Stomach (tissue), 19 donors: ENCODE data around the gene TFEB. TPM values are rescaled to one million over a fixed set of nuclear protein-coding genes. Genes with fewer than 3 reads are reported as not detected.

Experiments
- DNase-seq, 2 donors: peaks; one replicate each; pipeline versions ENCODE4 v3.0.0 to v3.0.0-alpha.2; 2013 to 2019
- H3K27ac ChIP-seq, 5 donors: fragments of 200-600 bp in 4 of 5; sonication (generic) in 4 of 5; one replicate each; pipeline ENCODE4 v1.5.1; 2013 to 2019; ENCODE audit warnings: mild to moderate bottlenecking in 1 of 5, moderate library complexity in 1 of 5
- H3K27me3 ChIP-seq, 3 donors: fragments of 200-600 bp; sonication (generic); one replicate each; pipeline ENCODE4 v1.5.1; 2017 to 2019; ENCODE audit warnings: mixed run types in 1 of 3
- H3K36me3 ChIP-seq, 4 donors: fragments of 200-600 bp; sonication (generic); 1 replicate in 3 of 4; 2 replicates in 1 of 4; pipeline ENCODE4 v1.5.1; 2016 to 2019
- H3K4me1 ChIP-seq, 4 donors: fragments of 200-600 bp; sonication (generic); one replicate each; pipeline ENCODE4 v1.5.1; 2016 to 2019
- H3K4me3 ChIP-seq, 4 donors: fragments of 200-600 bp; sonication (generic) in 3 of 4; one replicate each; pipeline ENCODE4 v1.5.1; 2016 to 2019; ENCODE audit warnings: mild to moderate bottlenecking in 1 of 4
- H3K9me3 ChIP-seq, 4 donors: fragments of 200-600 bp; sonication (generic); one replicate each; pipeline ENCODE4 v1.5.1; 2016 to 2019
- EP300 ChIP-seq: sonication (generic); formaldehyde crosslinking; IDR thresholded peaks from one replicate; pipeline ENCODE4 v1.6.1; 2017; ENCODE audit warnings: antibody characterized with exemption
- POLR2A ChIP-seq, 4 donors: fragments of 450-650 bp; IDR thresholded peaks; one replicate each; pipeline ENCODE4 v1.6.1; 2016; ENCODE audit warnings: antibody characterized with exemption in 4 of 4, control low read depth in 2 of 4, mild to moderate bottlenecking in 1 of 4, moderate library complexity in 1 of 4
- POLR2AphosphoS5 ChIP-seq, 3 donors: sonication (generic); formaldehyde crosslinking; IDR thresholded peaks; one replicate each; pipeline ENCODE4 v1.6.1; 2016; ENCODE audit warnings: antibody characterized with exemption in 3 of 3
- WGBS, 5 donors: extraction: QIAGEN DNeasy Blood & Tissue Kit in 3 of 5; methylation state at CpG; one replicate each; pipeline versions ENCODE4 v1.1.5 to v1.1.7; 2013 to 2018; 5-methylcytosine and 5-hydroxymethylcytosine counted together
- intact Hi-C: fragments of 100-400 bp; cut with DNase I; formaldehyde crosslinking; loops from one replicate; pipeline ENCODE4 v1.15.1; 2023; ENCODE audit warnings: low total_unique reads
- long read RNA-seq, 10 donors: transcript quantifications; one replicate each; lab custom pipeline, GENCODE V29; 2026
- polyA plus RNA-seq, 3 donors: library from polyadenylated mRNA; stranded (reverse); fragments of 200-250 nt; gene quantifications; one replicate each; pipeline ENCODE4 v1.2.3, GENCODE V29; 2013
- total RNA-seq, 5 donors: library from RNA; depleted of rRNA; stranded (reverse); fragments of >200 nt; gene quantifications; one replicate each; pipeline versions ENCODE4 v1.1.0 to v1.2.3, GENCODE V29; 2014 to 2016
- TF ChIP-seq, protein P1 (sequence below), 7 experiments: fragments of 450-650 bp in 4 of 7; fragments of 200-600 bp in 3 of 7; sonication (generic) in 3 of 7; IDR thresholded peaks; one replicate each; pipeline ENCODE4 v1.5.1; 2016 to 2019; ENCODE audit warnings: antibody characterized with exemption in 7 of 7, control low read depth in 2 of 7, mild to moderate bottlenecking in 1 of 7
- donor health status: healthy with polysubstance abuse.
- donor health status: Bipolar disorder and iron deficiency.
- donor health status: healthy.

TFEB gene
- total RNA-seq (100 to 1,000 TPM in 1 of 5 donors, 10 to 100 TPM in 2, 1 to 10 TPM in 2; 6.4 to 130 (median 12.9) TPM), polyA plus RNA-seq (10 to 100 TPM; 12.1 to 19.5 (median 14.0) TPM)
- long read RNA-seq, donor 1, partial matches to known transcripts = 0 of 2 reads
- long read RNA-seq, donor 1, other reads (novel, unspliced or antisense) = 0 of 2 reads
- long read RNA-seq, donor 2, transcript TFEB-204 (9 exons, 2,331 nt) = major isoform, 5 of 5 reads
- long read RNA-seq, donor 2, partial matches to known transcripts = 0 of 5 reads
- long read RNA-seq, donor 2, other reads (novel, unspliced or antisense) = 0 of 5 reads
- long read RNA-seq, donor 3 = 0 reads
- long read RNA-seq, donor 4 = 0 reads
- long read RNA-seq, donor 5, transcript TFEB-204 (9 exons, 2,331 nt) = major isoform, 5 of 5 reads
- long read RNA-seq, donor 5, partial matches to known transcripts = 0 of 5 reads
- long read RNA-seq, donor 5, other reads (novel, unspliced or antisense) = 0 of 5 reads
- long read RNA-seq, donor 6, transcript TFEB-204 (9 exons, 2,331 nt) = major isoform, 7 of 8 reads
- long read RNA-seq, donor 6, partial matches to known transcripts = 0 of 8 reads
- long read RNA-seq, donor 6, other reads (novel, unspliced or antisense) = 0 of 8 reads
- long read RNA-seq, donor 7, partial matches to known transcripts = 0 of 3 reads
- long read RNA-seq, donor 7, other reads (novel, unspliced or antisense) = 0 of 3 reads
- long read RNA-seq, donor 8, partial matches to known transcripts = 0 of 2 reads
- long read RNA-seq, donor 8, other reads (novel, unspliced or antisense) = 0 of 2 reads
- long read RNA-seq, donor 9, partial matches to known transcripts = 0 of 4 reads
- long read RNA-seq, donor 9, other reads (novel, unspliced or antisense) = 0 of 4 reads
- long read RNA-seq, donor 10, partial matches to known transcripts = 0 of 1 reads
- long read RNA-seq, donor 10, other reads (novel, unspliced or antisense) = 0 of 1 reads

DNA sequence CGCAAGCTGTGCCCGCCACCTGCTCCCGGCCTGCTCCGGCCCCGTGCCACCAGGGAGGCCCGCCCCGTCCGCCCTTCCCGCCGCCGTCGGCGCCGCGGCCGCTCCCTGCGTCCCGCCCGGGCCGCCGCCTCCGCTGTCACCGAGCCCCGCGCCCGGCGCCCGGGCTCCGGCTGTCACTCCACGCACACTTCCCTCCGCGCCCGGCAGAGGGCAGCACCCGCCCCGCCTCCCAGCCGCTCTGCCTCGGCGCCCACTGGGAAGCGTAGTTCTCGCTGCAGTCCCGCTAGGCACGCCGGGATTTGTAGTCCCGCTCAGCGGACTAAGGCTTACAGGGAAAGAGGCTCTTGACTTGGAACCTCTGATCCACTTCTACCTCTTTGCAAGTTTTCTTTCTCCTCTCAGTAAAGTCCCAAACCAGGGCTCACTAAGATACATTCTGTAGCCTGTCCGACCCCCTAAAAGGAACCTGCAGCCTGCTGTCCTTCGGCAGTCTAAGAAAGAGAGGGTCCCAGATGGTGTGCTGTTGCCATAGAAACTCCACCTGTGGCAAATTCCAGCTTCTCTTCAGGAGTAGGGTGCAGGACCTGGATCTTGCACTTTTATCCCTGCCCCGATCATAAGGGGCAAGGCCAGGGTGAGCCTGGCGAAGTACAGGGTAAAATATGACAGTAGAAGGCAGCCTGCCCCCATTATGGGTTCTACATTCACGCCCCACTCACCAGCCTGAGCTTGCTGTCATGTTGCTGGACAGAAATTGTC is at the start of gene TFEB:
TSS of gene TFEB (minus strand) at position 182 of the 759 bp plus-strand sequence. CDS start 44,395 bp downstream, outside the sequence.
- Histone ChIP-seq H3K36me3 (peaks cover 0 to 12% (median 0%) of the 10 kb centered on the region in 4 donors), H3K27ac (peak within 1 kb of the TSS; percentile 89 to 98 (median 94))
- intact Hi-C loops = no loop called here

DNA sequence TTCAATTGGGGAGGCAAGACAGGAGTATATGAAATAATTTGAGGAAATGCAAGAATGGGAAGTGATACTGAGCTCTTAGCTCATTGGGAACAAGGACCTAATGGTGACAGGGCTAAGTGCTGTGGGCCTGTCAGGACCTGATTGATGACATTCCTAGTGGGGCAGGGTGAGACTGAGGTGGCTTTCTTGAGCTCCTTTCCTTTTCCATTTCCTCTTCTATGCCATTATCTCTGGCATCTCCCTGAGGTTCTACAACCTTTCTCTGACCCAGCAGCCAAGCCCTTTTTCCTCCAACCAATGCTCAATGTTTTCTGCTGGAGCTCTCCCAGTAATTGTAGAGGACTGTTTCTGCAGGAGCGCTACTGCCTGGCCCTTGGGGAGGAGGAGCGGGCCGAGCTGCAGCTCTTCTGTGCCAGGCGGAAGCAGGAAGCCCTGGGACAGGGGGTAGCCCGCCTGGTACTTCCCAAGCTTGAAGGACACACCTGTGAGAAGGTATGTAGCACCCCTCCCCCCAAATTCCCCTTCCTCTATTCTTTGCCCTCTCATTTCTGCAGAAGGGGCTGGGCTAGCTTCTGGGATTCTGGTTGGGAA is 49.3 kb upstream of the TFEB start:
- intact Hi-C loops = loop anchor here (10.0 kb wide), 1 partner anchor 260 kb away; no protein-coding TSS in a partner anchor
- TF ChIP-seq, protein P1, sequence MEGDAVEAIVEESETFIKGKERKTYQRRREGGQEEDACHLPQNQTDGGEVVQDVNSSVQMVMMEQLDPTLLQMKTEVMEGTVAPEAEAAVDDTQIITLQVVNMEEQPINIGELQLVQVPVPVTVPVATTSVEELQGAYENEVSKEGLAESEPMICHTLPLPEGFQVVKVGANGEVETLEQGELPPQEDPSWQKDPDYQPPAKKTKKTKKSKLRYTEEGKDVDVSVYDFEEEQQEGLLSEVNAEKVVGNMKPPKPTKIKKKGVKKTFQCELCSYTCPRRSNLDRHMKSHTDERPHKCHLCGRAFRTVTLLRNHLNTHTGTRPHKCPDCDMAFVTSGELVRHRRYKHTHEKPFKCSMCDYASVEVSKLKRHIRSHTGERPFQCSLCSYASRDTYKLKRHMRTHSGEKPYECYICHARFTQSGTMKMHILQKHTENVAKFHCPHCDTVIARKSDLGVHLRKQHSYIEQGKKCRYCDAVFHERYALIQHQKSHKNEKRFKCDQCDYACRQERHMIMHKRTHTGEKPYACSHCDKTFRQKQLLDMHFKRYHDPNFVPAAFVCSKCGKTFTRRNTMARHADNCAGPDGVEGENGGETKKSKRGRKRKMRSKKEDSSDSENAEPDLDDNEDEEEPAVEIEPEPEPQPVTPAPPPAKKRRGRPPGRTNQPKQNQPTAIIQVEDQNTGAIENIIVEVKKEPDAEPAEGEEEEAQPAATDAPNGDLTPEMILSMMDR (IDR thresholded peaks at IDR 0.05) = no peak
- TF ChIP-seq POLR2AphosphoS5 (IDR thresholded peaks at IDR 0.05) = peak in 1 of 3 donors; percentile 51
- DNase-seq = peak; percentile 69 to 84
- Histone ChIP-seq H3K27me3 (no peaks in the 10 kb centered on the region), H3K4me1 (peaks cover 48 to 78% (median 70%) of the 10 kb centered on the region in 4 donors), H3K9me3 (no peaks in the 10 kb centered on the region), H3K4me3 (peak overlapping the region in 2 of 4 donors; percentile 91 to 98), H3K36me3 (peaks cover 8 to 11% (median 10%) of the 10 kb centered on the region in 4 donors), H3K27ac (peak overlapping the region; percentile 68 to 96 (median 95))
- WGBS, 5 donors = 9 to 76% (median 46%) methylated on average over 5 of the region's 5 CpGs

More for the DNA sequence above, at the start of gene TFEB:
- H3K9me3 ChIP-seq = no peaks in the 10 kb centered on the region
- TF ChIP-seq EP300 = no peak
- TF ChIP-seq, protein P1 (IDR thresholded peaks at IDR 0.05) = peak in 5 of 7 experiments; percentile 69 to 99 (median 85)
- TF ChIP-seq POLR2AphosphoS5 (IDR thresholded peaks at IDR 0.05) = peak; percentile 78 to 97 (median 86)
- TF ChIP-seq POLR2A (IDR thresholded peaks at IDR 0.05) = peak in 2 of 4 donors; percentile 47 to 62
- peaks cover 28 to 50% (median 44%) of the 10 kb centered on the region in 4 donors for H3K4me1 ChIP-seq
- H3K27me3 ChIP-seq = no peaks in the 10 kb centered on the region
- 3 to 10% (median 4%) methylated on average over 21 to 50 of the region's 50 CpGs for WGBS, 5 donors
- peak; percentile 97 to 98 for DNase-seq
- peak within 1 kb of the TSS; percentile 55 to 88 (median 82) for H3K4me3 ChIP-seq

DNA sequence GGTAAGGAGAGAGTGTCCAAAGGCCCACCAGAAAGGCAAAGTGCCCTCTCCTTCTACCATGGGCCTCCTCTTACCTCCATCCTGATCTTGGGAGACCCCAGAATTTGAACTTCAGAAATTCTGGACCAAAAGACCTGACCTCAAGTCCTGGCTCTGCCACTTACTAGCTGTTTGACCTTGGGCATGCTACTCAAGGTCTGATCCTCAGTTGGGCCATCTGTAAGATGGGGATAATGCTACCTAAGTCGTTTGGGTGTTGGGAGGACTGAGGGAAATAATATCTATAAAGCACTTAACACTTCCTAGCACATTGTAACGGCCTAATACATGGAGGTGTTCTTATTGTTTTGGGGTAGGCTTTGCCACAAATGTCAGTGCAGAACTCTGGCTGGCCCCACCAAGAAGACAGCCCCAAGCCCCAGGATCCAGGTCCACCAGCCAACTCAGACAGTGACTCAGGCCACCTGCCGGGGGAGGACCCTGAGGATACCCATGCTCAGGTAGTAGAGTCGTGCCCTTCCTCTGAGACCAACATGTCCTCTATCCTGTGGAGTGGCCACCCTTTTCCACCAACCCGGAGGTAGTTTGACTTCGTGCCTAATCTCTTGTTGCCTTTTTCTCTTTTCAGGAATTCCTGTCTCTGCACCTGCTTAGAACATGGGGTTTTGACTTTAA is 47.8 kb upstream of the TFEB start:
- Histone ChIP-seq H3K27ac (peak overlapping the region in 4 of 5 donors; percentile 14 to 96 (median 96)), H3K4me1 (peaks cover 45 to 76% (median 69%) of the 10 kb centered on the region in 4 donors), H3K9me3 (no peaks in the 10 kb centered on the region), H3K27me3 (no peaks in the 10 kb centered on the region), H3K4me3 (no peak overlapping the region), H3K36me3 (no peaks in the 10 kb centered on the region)
- DNase-seq = no peak
- WGBS, 5 donors = 73 to 79% (median 79%) methylated on average over 6 of the region's 6 CpGs
- intact Hi-C loops = loop anchor here (10.0 kb wide), 1 partner anchor 262 kb away; no protein-coding TSS in a partner anchor
- TF ChIP-seq POLR2AphosphoS5 (IDR thresholded peaks at IDR 0.05) (no peak), POLR2A (IDR thresholded peaks at IDR 0.05) (no peak), EP300 (no peak)
- TF ChIP-seq, protein P1 (IDR thresholded peaks at IDR 0.05) = no peak
